ENCODE measurements around the gene DNMBP.

DNA sequence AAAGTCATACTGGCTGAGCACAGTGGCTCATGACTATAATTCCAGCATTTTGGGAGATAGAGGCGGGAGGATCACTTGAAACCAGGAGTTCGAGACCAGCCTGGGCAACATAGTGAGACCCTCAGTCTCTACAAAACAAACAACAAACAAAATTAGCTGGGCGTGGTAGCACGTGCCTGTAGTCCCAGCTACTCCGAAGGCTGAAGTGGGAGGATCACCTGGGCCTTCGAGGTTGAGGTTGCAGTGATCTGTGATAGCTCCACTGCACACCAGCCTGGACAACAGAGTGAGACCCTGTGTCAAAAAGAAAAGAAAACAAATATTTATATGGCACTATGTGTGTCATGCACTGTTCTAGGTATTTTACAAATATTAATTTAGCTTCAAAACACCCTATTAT, 94.3 kb downstream of the DNMBP start:
- TF ChIP-seq L3MBTL2 (conservative IDR thresholded peaks at IDR 0.05) (no peak), ZNF384 (IDR thresholded peaks at IDR 0.05) (no peak), SP1 (IDR thresholded peaks at IDR 0.05) (no peak), FOXA1 (IDR thresholded peaks at IDR 0.05) (no peak), TARDBP (IDR thresholded peaks at IDR 0.05) (no peak), ELF4 (IDR thresholded peaks at IDR 0.05) (no peak), BHLHE40 (IDR thresholded peaks at IDR 0.05; ENCODE audit: borderline replicate concordance) (no peak), ARNT (IDR thresholded peaks at IDR 0.05) (no peak), SUZ12 (IDR thresholded peaks at IDR 0.05) (no peak), HDGF (IDR thresholded peaks at IDR 0.05; ENCODE audit: borderline replicate concordance) (no peak), FOXK2 (IDR thresholded peaks at IDR 0.05) (no peak), FOXM1 (IDR thresholded peaks at IDR 0.05; ENCODE audit: borderline replicate concordance) (no peak)
- TF ChIP-seq, protein P1, sequence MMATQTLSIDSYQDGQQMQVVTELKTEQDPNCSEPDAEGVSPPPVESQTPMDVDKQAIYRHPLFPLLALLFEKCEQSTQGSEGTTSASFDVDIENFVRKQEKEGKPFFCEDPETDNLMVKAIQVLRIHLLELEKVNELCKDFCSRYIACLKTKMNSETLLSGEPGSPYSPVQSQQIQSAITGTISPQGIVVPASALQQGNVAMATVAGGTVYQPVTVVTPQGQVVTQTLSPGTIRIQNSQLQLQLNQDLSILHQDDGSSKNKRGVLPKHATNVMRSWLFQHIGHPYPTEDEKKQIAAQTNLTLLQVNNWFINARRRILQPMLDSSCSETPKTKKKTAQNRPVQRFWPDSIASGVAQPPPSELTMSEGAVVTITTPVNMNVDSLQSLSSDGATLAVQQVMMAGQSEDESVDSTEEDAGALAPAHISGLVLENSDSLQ (IDR thresholded peaks at IDR 0.05) = no peak

All from HEK293T (cell line).